H9 (cell line): Measurements from ENCODE around the gene TMEM164. TPM values are rescaled to one million over a fixed set of nuclear protein-coding genes. Genes with fewer than 3 reads are reported as not detected.

Experiments used
- DNase-seq: peaks from one replicate; pipeline ENCODE4 v3.0.0-alpha.2; 2017
- H2AFZ ChIP-seq: one replicate; pipeline ENCODE4 v1.6.1; 2013; ENCODE audit warnings: mild to moderate bottlenecking, low read length, control low read depth, moderate library complexity
- H2AK5ac ChIP-seq: 2 replicates; pipeline ENCODE4 v1.6.1; 2013; ENCODE audit warnings: low read length, control low read depth, mixed read lengths; ENCODE audit not compliant: insufficient read length
- H2BK120ac ChIP-seq: one replicate; pipeline ENCODE4 v1.6.1; 2013; ENCODE audit warnings: low read depth, mild to moderate bottlenecking, low read length, control low read depth, inconsistent platforms; ENCODE audit not compliant: poor library complexity, severe bottlenecking
- H2BK12ac ChIP-seq: 2 replicates; pipeline ENCODE4 v1.6.1; 2013; ENCODE audit warnings: low read length, control low read depth, mixed read lengths, low read depth; ENCODE audit not compliant: insufficient read length
- H2BK15ac ChIP-seq: 2 replicates; pipeline ENCODE4 v1.6.1; 2013; ENCODE audit warnings: low read depth, low read length, control low read depth
- H2BK20ac ChIP-seq: one replicate; pipeline ENCODE4 v1.6.1; 2013; ENCODE audit warnings: low read depth, mild to moderate bottlenecking, low read length, control low read depth, inconsistent platforms; ENCODE audit not compliant: poor library complexity, severe bottlenecking
- H2BK5ac ChIP-seq: 2 replicates; pipeline ENCODE4 v1.6.1; 2013; ENCODE audit warnings: low read length, control low read depth, mixed read lengths; ENCODE audit not compliant: insufficient read length
- H3K14ac ChIP-seq: 2 replicates; pipeline ENCODE4 v1.6.1; 2013; ENCODE audit warnings: low read length, control low read depth; ENCODE audit not compliant: insufficient read depth
- H3K18ac ChIP-seq: 2 replicates; pipeline ENCODE4 v1.6.1; 2013; ENCODE audit warnings: low read depth, mild to moderate bottlenecking, mixed read lengths, low read length, control low read depth; ENCODE audit not compliant: insufficient read length
- H3K23ac ChIP-seq: 2 replicates; pipeline ENCODE4 v1.6.1; 2013; ENCODE audit warnings: low read length, control low read depth, mixed read lengths, low read depth; ENCODE audit not compliant: insufficient read length
- H3K23me2 ChIP-seq: 2 replicates; pipeline ENCODE4 v1.6.1; 2013; ENCODE audit warnings: low read depth, mild to moderate bottlenecking, mixed read lengths, low read length, control low read depth; ENCODE audit not compliant: insufficient read length, poor library complexity, severe bottlenecking
- H3K27ac ChIP-seq: 2 replicates; pipeline ENCODE4 v1.5.1; 2013; ENCODE audit warnings: low read length, control low read depth, mixed read lengths, low read depth; ENCODE audit not compliant: insufficient read length
- H3K27me3 ChIP-seq: 2 replicates; pipeline ENCODE4 v1.6.1; 2013; ENCODE audit warnings: low read length, control low read depth, inconsistent platforms; ENCODE audit not compliant: insufficient read depth
- H3K4ac ChIP-seq: 2 replicates; pipeline ENCODE4 v1.6.1; 2013; ENCODE audit warnings: low read depth, mild to moderate bottlenecking, control low read depth, inconsistent platforms, low read length, moderate library complexity
- H3K4me1 ChIP-seq: 2 replicates; pipeline ENCODE4 v1.6.1; 2013; ENCODE audit warnings: low read length, control low read depth, inconsistent platforms; ENCODE audit not compliant: insufficient read depth
- H3K4me2 ChIP-seq: 2 replicates; pipeline ENCODE4 v1.6.1; 2013; ENCODE audit warnings: low read length, control low read depth, mixed read lengths; ENCODE audit not compliant: insufficient read length, insufficient read depth
- H3K56ac ChIP-seq: 2 replicates; pipeline ENCODE4 v1.6.1; 2013; ENCODE audit warnings: low read depth, mild to moderate bottlenecking, mixed read lengths, low read length, control low read depth; ENCODE audit not compliant: insufficient read length
- H3K79me1 ChIP-seq: 2 replicates; pipeline ENCODE4 v1.6.1; 2013; ENCODE audit warnings: low read depth, mild to moderate bottlenecking, moderate library complexity, low read length, control low read depth, inconsistent platforms; ENCODE audit not compliant: insufficient read depth, poor library complexity, severe bottlenecking
- H3K79me2 ChIP-seq: 2 replicates; pipeline ENCODE4 v1.6.1; 2013; ENCODE audit warnings: low read length, control low read depth, inconsistent platforms; ENCODE audit not compliant: insufficient read depth
- H3K9ac ChIP-seq: 2 replicates; pipeline ENCODE4 v1.6.1; 2013; ENCODE audit warnings: low read length, control low read depth, mixed read lengths; ENCODE audit not compliant: insufficient read length; ENCODE audit errors: extremely low read depth
- H3K9me3 ChIP-seq: one replicate; pipeline ENCODE4 v1.6.1; 2013; ENCODE audit warnings: low read depth, low read length, inconsistent platforms; ENCODE audit not compliant: control insufficient read depth
- H3T11ph ChIP-seq: one replicate; pipeline ENCODE4 v1.6.1; 2013; ENCODE audit warnings: mild to moderate bottlenecking, low read length, control low read depth, inconsistent platforms
- H4K20me1 ChIP-seq: one replicate; pipeline ENCODE4 v1.6.1; 2013; ENCODE audit not compliant: control insufficient read depth, insufficient read length, insufficient read depth
- H4K5ac ChIP-seq: 2 replicates; pipeline ENCODE4 v1.6.1; 2013; ENCODE audit warnings: low read depth, mild to moderate bottlenecking, mixed read lengths, low read length, control low read depth; ENCODE audit not compliant: insufficient read length
- H4K8ac ChIP-seq: replicated peaks from 2 replicates; pipeline ENCODE4 v1.6.1; 2013; ENCODE audit warnings: low read length, control low read depth, mixed read lengths, low read depth; ENCODE audit not compliant: insufficient read length
- H4K91ac ChIP-seq: 2 replicates; pipeline ENCODE4 v1.6.1; 2013; ENCODE audit warnings: low read depth, mild to moderate bottlenecking, moderate library complexity, mixed read lengths, low read length, control low read depth; ENCODE audit not compliant: insufficient read length
- H3K27ac Mint-ChIP-seq, 3 experiments: 2 replicates in 2 of 3; 3 replicates in 1 of 3; pipeline ENCODE4 v1.8.0; 2020 to 2021; ENCODE audit warnings: mixed read lengths in 3 of 3, mild to moderate bottlenecking in 1 of 3, moderate library complexity in 1 of 3
- H3K27me3 Mint-ChIP-seq: 2 replicates; pipeline ENCODE4 v1.8.0; 2021; ENCODE audit warnings: low read depth, mild to moderate bottlenecking, moderate library complexity, mixed read lengths
- H3K36me3 Mint-ChIP-seq, 3 experiments: 2 replicates in 2 of 3; 3 replicates in 1 of 3; pipeline ENCODE4 v1.8.0; 2020 to 2021; ENCODE audit warnings: low read depth in 3 of 3, mixed read lengths in 3 of 3; ENCODE audit not compliant: insufficient read depth in 1 of 3
- H3K4me1 Mint-ChIP-seq, 2 experiments: 2 replicates each; pipeline ENCODE4 v1.8.0; 2020; ENCODE audit warnings: mixed read lengths in 2 of 2
- H3K4me3 Mint-ChIP-seq, 2 experiments: 2 replicates in 1 of 2; 3 replicates in 1 of 2; pipeline ENCODE4 v1.8.0; 2020 to 2021; ENCODE audit warnings: mild to moderate bottlenecking in 2 of 2, mixed read lengths in 2 of 2, moderate library complexity in 1 of 2
- H3K9me3 Mint-ChIP-seq, 2 experiments: 2 replicates in 1 of 2; 3 replicates in 1 of 2; pipeline ENCODE4 v1.8.0; 2020; ENCODE audit warnings: mild to moderate bottlenecking in 2 of 2, mixed read lengths in 2 of 2, moderate library complexity in 1 of 2
- WGBS: extraction: QIAGEN DNeasy Blood & Tissue Kit; methylation state at CpG from one replicate; pipeline ENCODE4 v1.1.7; 2013; ENCODE audit warnings: missing lambda C conversion rate, low lambda C conversion rate, mixed read lengths; ENCODE audit not compliant: insufficient read length; ENCODE audit errors: extremely low coverage; 5-methylcytosine and 5-hydroxymethylcytosine counted together
- total RNA-seq: library from RNA; stranded (reverse); gene quantifications from 2 replicates; pipeline ENCODE4 v1.2.1, GENCODE V29; 2021
- TF ChIP-seq, protein P1 (sequence below): fragments of 200-600 bp; sonication (generic); conservative IDR thresholded peaks from 3 replicates; pipeline ENCODE4 v1.8.0; 2021; ENCODE audit warnings: antibody characterized with exemption, mild to moderate bottlenecking

Gene TMEM164
- total RNA-seq, 1 experiment from 2014 or later: 30.4 TPM

DNA sequence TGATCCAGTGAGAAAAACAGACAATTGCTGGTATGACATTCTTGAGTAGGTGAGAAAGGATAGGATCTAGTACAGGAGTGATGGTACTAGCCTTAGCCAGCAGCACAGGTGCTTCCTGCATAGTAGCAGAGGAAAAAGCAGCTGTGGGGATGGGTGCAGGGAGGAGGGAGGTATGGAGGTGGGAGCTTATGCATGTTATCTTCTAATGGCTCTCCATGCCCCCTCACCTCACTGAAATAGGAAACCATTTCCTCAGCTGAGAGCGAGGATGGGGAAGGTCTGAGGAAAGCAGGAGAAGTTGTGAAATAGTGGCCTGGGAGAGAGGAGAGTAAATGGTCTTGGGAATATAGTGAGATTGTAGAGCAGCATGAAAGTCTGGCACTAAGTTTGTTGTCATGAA, 136.3 kb downstream of the TMEM164 start:
- Histone ChIP-seq H3K27ac (no peak overlapping the region), H2BK12ac (no peak overlapping the region), H3K79me1 (no peaks in the 10 kb centered on the region), H3K14ac (no peak overlapping the region), H3K9ac (no peak overlapping the region), H3K79me2 (no peaks in the 10 kb centered on the region), H3K23me2 (no peaks in the 10 kb centered on the region), H3K27me3 (no peaks in the 10 kb centered on the region), H2AK5ac (no peak overlapping the region), H3K4ac (no peak overlapping the region), H3K56ac (no peak overlapping the region), H3K4me2 (no peak overlapping the region), H4K8ac (no peak overlapping the region), H2BK20ac (no peak overlapping the region), H4K20me1 (no peaks in the 10 kb centered on the region), H3K4me1 (peaks cover 4% of the 10 kb centered on the region; the same call in 1 of the 2 replicates), H4K5ac (no peak overlapping the region), H2BK120ac (no peak overlapping the region), H2AFZ (no peak overlapping the region), H4K91ac (no peak overlapping the region), H3T11ph (no peak overlapping the region), H3K9me3 (no peaks in the 10 kb centered on the region), H2BK5ac (no peak overlapping the region), H3K23ac (no peak overlapping the region), H3K18ac (no peak overlapping the region), H2BK15ac (no peak overlapping the region)
- 0 out of 7 replicates have a peak, but pooled peaks cover 0 to 2% (median 0%) of the 10 kb centered on the region in 3 experiments for H3K36me3 Mint-ChIP-seq
- no peaks in the 10 kb centered on the region for H3K9me3 Mint-ChIP-seq
- H3K27ac Mint-ChIP-seq: no peak overlapping the region
- TF ChIP-seq, protein P1, sequence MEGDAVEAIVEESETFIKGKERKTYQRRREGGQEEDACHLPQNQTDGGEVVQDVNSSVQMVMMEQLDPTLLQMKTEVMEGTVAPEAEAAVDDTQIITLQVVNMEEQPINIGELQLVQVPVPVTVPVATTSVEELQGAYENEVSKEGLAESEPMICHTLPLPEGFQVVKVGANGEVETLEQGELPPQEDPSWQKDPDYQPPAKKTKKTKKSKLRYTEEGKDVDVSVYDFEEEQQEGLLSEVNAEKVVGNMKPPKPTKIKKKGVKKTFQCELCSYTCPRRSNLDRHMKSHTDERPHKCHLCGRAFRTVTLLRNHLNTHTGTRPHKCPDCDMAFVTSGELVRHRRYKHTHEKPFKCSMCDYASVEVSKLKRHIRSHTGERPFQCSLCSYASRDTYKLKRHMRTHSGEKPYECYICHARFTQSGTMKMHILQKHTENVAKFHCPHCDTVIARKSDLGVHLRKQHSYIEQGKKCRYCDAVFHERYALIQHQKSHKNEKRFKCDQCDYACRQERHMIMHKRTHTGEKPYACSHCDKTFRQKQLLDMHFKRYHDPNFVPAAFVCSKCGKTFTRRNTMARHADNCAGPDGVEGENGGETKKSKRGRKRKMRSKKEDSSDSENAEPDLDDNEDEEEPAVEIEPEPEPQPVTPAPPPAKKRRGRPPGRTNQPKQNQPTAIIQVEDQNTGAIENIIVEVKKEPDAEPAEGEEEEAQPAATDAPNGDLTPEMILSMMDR: no peak
- no peak for DNase-seq
- H3K27me3 Mint-ChIP-seq: no peaks in the 10 kb centered on the region; the same call in 1 of the 2 replicates
- H3K4me1 Mint-ChIP-seq: no peaks in the 10 kb centered on the region; a peak in 1 of 4 replicates
- H3K4me3 Mint-ChIP-seq: no peak overlapping the region
- WGBS: no CpG with 5 or more reads among the region's 1 CpG
